ENCODE results near the gene ENO1.

GRCh38 chr1:8844501-8845006 is 33.9 kb downstream of the ENO1 start:
- TF ChIP-seq CTCF (conservative IDR thresholded peaks at IDR 0.05 in 1 of 2, IDR thresholded peaks at IDR 0.05 in 1 of 2; ENCODE audit: extremely low read depth in 1 of 2, insufficient read depth in 1 of 2, low read depth in 1 of 2, low read length in 2 of 2) = no peak
- TF ChIP-seq EZH2 (IDR thresholded peaks at IDR 0.05; ENCODE audit: borderline replicate concordance, low read length) = no peak

Measured in mammary epithelial cell (primary cell).